K562 (cell line): ENCODE data around the gene PPM1D. TPM values are rescaled to one million over a fixed set of nuclear protein-coding genes. Genes with fewer than 3 reads are reported as not detected.

Source experiments
- ATAC-seq: fragments of 200-7000 bp; cut with Tn5 transposase; 3 replicates; pipeline ENCODE4 v1.9.1; 2020; ENCODE audit warnings: moderate library complexity
- BruUV-seq: library from RNA; stranded (reverse); fragments of 400-500 nt; replicated peaks from 2 replicates; lab custom pipeline; 2021; lab: Mats Ljungman, UMichigan
- CTCF ChIA-PET: fragments of 300-600 bp; formaldehyde crosslinking; extraction: SDS; loops from one replicate; lab custom pipeline; 2021; ENCODE audit warnings: low intra/inter-chr PET ratio; lab: Yijun Ruan, JAX
- POLR2A ChIA-PET: fragments of 300-600, 350-650 bp; sonication (Branson Sonifier 250); formaldehyde crosslinking; extraction: SDS; loops from one replicate; lab custom pipeline; 2021; ENCODE audit warnings: antibody characterized with exemption, inconsistent platforms; lab: Yijun Ruan, JAX
- DNase-seq, 4 experiments: peaks; one replicate each; pipeline versions ENCODE4 v3.0.0 to v3.0.0-alpha.2; 2011 to 2018; ENCODE audit warnings: low spot score in 3 of 4, mixed read lengths in 3 of 4; ENCODE audit errors: extremely low read depth in 1 of 4
- FAIRE-seq: peaks from 2 replicates; lab custom pipeline; 2011; peaks lifted over from hg19 to GRCh38; lab: Jason Lieb, UNC
- H2AFZ ChIP-seq: 2 replicates; pipeline ENCODE4 v1.6.0; 2011; ENCODE audit warnings: low read depth, low read length, control low read depth, inconsistent platforms
- H3K27ac ChIP-seq: fragments of 200-600 bp; 3 replicates; pipeline ENCODE4 v1.8.0; 2011; ENCODE audit warnings: low read depth, mild to moderate bottlenecking, control low read depth, inconsistent platforms, low read length, moderate library complexity, mixed read lengths; ENCODE audit errors: extremely low read depth
- H3K27me3 ChIP-seq, 2 experiments: fragments of 300-600 bp in 1 of 2; 2 replicates in 1 of 2; 3 replicates in 1 of 2; pipeline versions ENCODE4 v1.6.0 to v1.8.0; 2011; ENCODE audit warnings: inconsistent platforms in 2 of 2, low read length in 2 of 2, mild to moderate bottlenecking in 1 of 2, mixed read lengths in 1 of 2, moderate library complexity in 1 of 2; ENCODE audit not compliant: control insufficient read depth in 2 of 2, insufficient read depth in 2 of 2
- H3K36me3 ChIP-seq: fragments of 300-600 bp; 3 replicates; pipeline ENCODE4 v1.8.0; 2011; ENCODE audit warnings: mild to moderate bottlenecking, low read length, inconsistent platforms; ENCODE audit not compliant: control insufficient read depth, insufficient read depth
- H3K4me1 ChIP-seq, 2 experiments: fragments of 200-600 bp in 1 of 2; replicated peaks in 1 of 2; 2 replicates in 1 of 2; 3 replicates in 1 of 2; pipeline versions ENCODE4 v1.5.1 to v1.8.0; 2011; ENCODE audit warnings: inconsistent platforms in 2 of 2, low read length in 2 of 2, mild to moderate bottlenecking in 1 of 2, mixed read lengths in 1 of 2, moderate library complexity in 1 of 2; ENCODE audit not compliant: control insufficient read depth in 2 of 2, insufficient read depth in 2 of 2
- H3K4me2 ChIP-seq: 2 replicates; pipeline ENCODE4 v1.6.1; 2011; ENCODE audit warnings: low read length, control low read depth, inconsistent platforms, mixed read lengths; ENCODE audit not compliant: insufficient read depth
- H3K4me3 ChIP-seq: fragments of 200-600 bp; sonication (generic), shearing (Covaris generic); 2 replicates; pipeline ENCODE4 v1.5.1; 2016; ENCODE audit warnings: control low read depth, inconsistent platforms
- H3K79me2 ChIP-seq: fragments of 200-600 bp; 3 replicates; pipeline ENCODE4 v1.8.0; 2011; ENCODE audit warnings: low read length, inconsistent platforms; ENCODE audit not compliant: control insufficient read depth, insufficient read depth
- H3K9ac ChIP-seq, 2 experiments: 2 replicates each; pipeline versions ENCODE4 v1.6.0 to v1.6.1; 2011; ENCODE audit warnings: low read depth in 2 of 2, low read length in 2 of 2, control low read depth in 1 of 2, inconsistent platforms in 1 of 2, mild to moderate bottlenecking in 1 of 2, mixed read lengths in 1 of 2; ENCODE audit not compliant: insufficient read depth in 1 of 2
- H3K9me1 ChIP-seq: one replicate; pipeline ENCODE4 v1.6.0; 2011; ENCODE audit warnings: inconsistent platforms, mild to moderate bottlenecking, low read length, moderate library complexity; ENCODE audit not compliant: control insufficient read depth, insufficient read depth
- H3K9me3 ChIP-seq: replicated peaks from 2 replicates; pipeline ENCODE4 v1.5.1; 2011; ENCODE audit warnings: low read depth, low read length, inconsistent platforms; ENCODE audit not compliant: control insufficient read depth, insufficient read depth
- H4K20me1 ChIP-seq: replicated peaks from 2 replicates; pipeline ENCODE4 v1.6.1; 2011; ENCODE audit warnings: low read length, inconsistent platforms, mixed read lengths; ENCODE audit not compliant: control insufficient read depth, insufficient read depth
- ARHGAP35 ChIP-seq: fragments of 450-650 bp; IDR thresholded peaks from 2 replicates; pipeline ENCODE4 v1.6.1; 2018; ENCODE audit not compliant: partially characterized antibody
- CBX1 ChIP-seq: sonication (generic); IDR thresholded peaks from 2 replicates; pipeline ENCODE4 v1.6.1; 2016; ENCODE audit warnings: antibody characterized with exemption, low read depth, mild to moderate bottlenecking
- CGGBP1 ChIP-seq: fragments of 250-450 bp; sonication (Bioruptor Pico); IDR thresholded peaks from 2 replicates; pipeline ENCODE4 v1.9.0; 2021; ENCODE audit warnings: mild to moderate bottlenecking
- ILF3 ChIP-seq: fragments of 450-650 bp; IDR thresholded peaks from 2 replicates; pipeline ENCODE4 v1.6.1; 2018; ENCODE audit warnings: antibody characterized with exemption, mild to moderate bottlenecking, moderate library complexity, borderline replicate concordance
- KLF13 ChIP-seq: fragments of 450-650 bp; IDR thresholded peaks from 2 replicates; pipeline ENCODE4 v1.6.1; 2016; ENCODE audit warnings: missing genetic modification characterization, low read depth, mild to moderate bottlenecking, missing compliant biosample characterization, moderate library complexity, borderline replicate concordance
- LEF1 ChIP-seq: fragments of 450-650 bp; IDR thresholded peaks from 2 replicates; pipeline ENCODE4 v1.6.1; 2016; ENCODE audit warnings: mild to moderate bottlenecking
- MYC ChIP-seq, 2 experiments: fragments of 250-450 bp in 1 of 2; sonication (Bioruptor Pico) in 1 of 2; IDR thresholded peaks; 2 replicates each; pipeline versions ENCODE4 v1.5.1 to v1.6.1; 2012 to 2021; ENCODE audit warnings: low read depth in 2 of 2, borderline replicate concordance in 1 of 2, improper control_type of control experiment in 1 of 2, low read length in 1 of 2, mild to moderate bottlenecking in 1 of 2, moderate library complexity in 1 of 2
- NELFE ChIP-seq: IDR thresholded peaks from 2 replicates; pipeline ENCODE4 v1.6.1; 2011; ENCODE audit warnings: mild to moderate bottlenecking; ENCODE audit not compliant: insufficient read depth, insufficient read length
- POLR2AphosphoS5 ChIP-seq: IDR thresholded peaks from 2 replicates; pipeline ENCODE4 v1.6.1; 2011; ENCODE audit warnings: mild to moderate bottlenecking, low read depth, low read length, moderate library complexity; ENCODE audit not compliant: control insufficient read depth, insufficient read depth
- RAD21 ChIP-seq, 2 experiments: fragments of 250-450 bp in 1 of 2; fragments of 450-650 bp in 1 of 2; sonication (Bioruptor Pico) in 1 of 2; formaldehyde crosslinking in 1 of 2; IDR thresholded peaks in 1 of 2; conservative IDR thresholded peaks in 1 of 2; 2 replicates each; pipeline versions ENCODE4 v1.4.0 to v1.8.0; 2020 to 2022; ENCODE audit warnings: mild to moderate bottlenecking in 2 of 2, moderate library complexity in 1 of 2
- RBM15 ChIP-seq: fragments of 200-400 bp; formaldehyde crosslinking; IDR thresholded peaks from 2 replicates; pipeline ENCODE4 v1.6.1; 2018; ENCODE audit warnings: mild to moderate bottlenecking, low read length, moderate library complexity; ENCODE audit not compliant: insufficient read depth
- SLC30A9 ChIP-seq: fragments of 250-450 bp; sonication (Bioruptor Pico); IDR thresholded peaks from 2 replicates; pipeline ENCODE4 v1.8.0; 2022; ENCODE audit warnings: mild to moderate bottlenecking, moderate library complexity
- SMAD2 ChIP-seq: fragments of 150-350 bp; IDR thresholded peaks from 2 replicates; pipeline ENCODE4 v1.6.1; 2014; ENCODE audit warnings: low read depth, mild to moderate bottlenecking, low read length
- SOX6 ChIP-seq: fragments of 450-650 bp; IDR thresholded peaks from 2 replicates; pipeline ENCODE4 v1.6.1; 2014; ENCODE audit warnings: mild to moderate bottlenecking
- ZNF354B ChIP-seq: fragments of 250-450 bp; sonication (Bioruptor Pico); IDR thresholded peaks from 2 replicates; pipeline ENCODE4 v1.4.0; 2020
- WGBS: fragments of 100-300 bp; shearing (Covaris generic); methylation state at CpG from one replicate; pipeline ENCODE4 v1.1.6; 2016; ENCODE audit warnings: low coverage, mixed read lengths; ENCODE audit not compliant: insufficient coverage; ENCODE audit errors: missing lambda C conversion rate; 5-methylcytosine and 5-hydroxymethylcytosine counted together
- in situ Hi-C: fragments of 300-500 bp; cut with MboI; formaldehyde crosslinking; loops from 4 replicates; pipeline ENCODE4 v1.15.0; 2018; ENCODE audit warnings: inconsistent platforms, mixed read lengths
- intact Hi-C: fragments of 100-400 bp; cut with micrococcal nuclease; formaldehyde crosslinking; loops from 2 replicates; pipeline ENCODE4 v1.14.2; 2022
- polyA plus RNA-seq, 8 experiments: library from polyadenylated mRNA; depleted of rRNA in 4 of 8; stranded (reverse) in 5 of 8; unstranded in 3 of 8; fragments of >200 nt; fragmentation: Nextera tagmentation in 2 of 8; fragmentation: Illumina TruSeq in 1 of 8; extraction: Ambion mirVana in 2 of 8; extraction: Trizol in 1 of 8; gene quantifications; 2 replicates each; pipeline versions ENCODE4 v1.2.1 to v1.2.3, GENCODE V29; 2011 to 2014; ENCODE audit warnings: inconsistent platforms in 1 of 8, missing spikeins in 1 of 8
- total RNA-seq, 7 experiments: library from RNA; depleted of rRNA in 6 of 7; stranded (reverse); fragments of >200 nt in 6 of 7; fragmentation: Illumina TruSeq in 2 of 7; extraction: Trizol in 2 of 7; gene quantifications; 2 replicates each; pipeline versions ENCODE4 v1.2.1 to v1.2.3, GENCODE V29; 2011 to 2021; ENCODE audit warnings: low replicate concordance in 1 of 7
- TF ChIP-seq, protein P1 (sequence below): fragments of 200-800 bp; sonication (Bioruptor generic); IDR thresholded peaks from 2 replicates; pipeline ENCODE4 v1.6.1; 2017; ENCODE audit warnings: missing genetic modification characterization, missing compliant biosample characterization

The PPM1D gene
- total and polyA plus RNA-seq, 9 of the 15 experiments (the other 6 are each of a cell fraction or from before 2014, with no cell fraction given) = 2.1 to 19.0 (median 7.8) TPM

DNA sequence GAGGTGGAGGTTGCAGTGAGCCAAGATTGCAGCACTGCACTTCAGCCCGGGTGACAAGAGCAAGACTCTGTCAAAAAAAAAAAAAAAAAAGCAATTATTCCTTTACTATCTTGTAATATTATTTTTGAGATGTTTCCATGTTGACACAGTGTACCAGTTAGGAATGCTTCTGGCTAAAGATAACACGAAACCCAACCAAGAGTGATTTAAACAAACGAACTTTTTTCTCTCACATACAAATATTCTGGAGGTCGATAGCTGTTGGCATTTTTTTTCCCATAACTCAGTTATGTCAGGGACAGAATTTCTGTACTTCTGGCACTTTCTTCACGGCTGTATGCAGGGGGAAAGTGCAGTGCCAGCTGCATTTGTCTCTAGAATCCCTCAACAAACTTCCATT lies 9.9 kb upstream of the PPM1D start:
- no peaks in the 10 kb centered on the region for H3K9me3 ChIP-seq
- CTCF ChIA-PET = no interaction called here
- H3K27me3 ChIP-seq = no peaks in the 10 kb centered on the region
- H4K20me1 ChIP-seq = no peaks in the 10 kb centered on the region
- H3K9ac ChIP-seq = no peak overlapping the region
- no peak for TF ChIP-seq ZNF354B (CRISPR knock-in tag)
- no peak for TF ChIP-seq ILF3
- no peak for TF ChIP-seq KLF13 (tag)
- no peak for TF ChIP-seq POLR2AphosphoS5
- no peak for TF ChIP-seq RAD21 (CRISPR knock-in tag; conservative IDR thresholded peaks at IDR 0.05 in 1 of 2, IDR thresholded peaks at IDR 0.05 in 1 of 2)
- TF ChIP-seq, protein P1, sequence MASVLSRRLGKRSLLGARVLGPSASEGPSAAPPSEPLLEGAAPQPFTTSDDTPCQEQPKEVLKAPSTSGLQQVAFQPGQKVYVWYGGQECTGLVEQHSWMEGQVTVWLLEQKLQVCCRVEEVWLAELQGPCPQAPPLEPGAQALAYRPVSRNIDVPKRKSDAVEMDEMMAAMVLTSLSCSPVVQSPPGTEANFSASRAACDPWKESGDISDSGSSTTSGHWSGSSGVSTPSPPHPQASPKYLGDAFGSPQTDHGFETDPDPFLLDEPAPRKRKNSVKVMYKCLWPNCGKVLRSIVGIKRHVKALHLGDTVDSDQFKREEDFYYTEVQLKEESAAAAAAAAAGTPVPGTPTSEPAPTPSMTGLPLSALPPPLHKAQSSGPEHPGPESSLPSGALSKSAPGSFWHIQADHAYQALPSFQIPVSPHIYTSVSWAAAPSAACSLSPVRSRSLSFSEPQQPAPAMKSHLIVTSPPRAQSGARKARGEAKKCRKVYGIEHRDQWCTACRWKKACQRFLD (CRISPR knock-in tag) = no peak
- TF ChIP-seq CGGBP1 (CRISPR knock-in tag) = no peak
- no peak for TF ChIP-seq CBX1
- TF ChIP-seq MYC (IDR thresholded peaks at IDR 0.05; ENCODE audit: low read depth, low read length) = no peak
- TF ChIP-seq MYC (CRISPR knock-in tag; IDR thresholded peaks at IDR 0.05; ENCODE audit: borderline replicate concordance, low read depth) = no peak
- TF ChIP-seq SMAD2 = no peak
- TF ChIP-seq SLC30A9 (CRISPR knock-in tag) = no peak
- TF ChIP-seq ARHGAP35 = no peak
- TF ChIP-seq NELFE = no peak
- no peak for TF ChIP-seq LEF1
- TF ChIP-seq RBM15 = no peak
- TF ChIP-seq SOX6 = no peak
- no peak overlapping the region for H3K4me3 ChIP-seq
- BruUV-seq = no TSS peak
- intact Hi-C loops = no loop called here
- no peak overlapping the region for H3K27ac ChIP-seq
- in situ Hi-C loops = no loop called here
- no peaks in the 10 kb centered on the region for H3K4me1 ChIP-seq
- ATAC-seq = no peak
- no peaks in the 10 kb centered on the region for H3K79me2 ChIP-seq
- DNase-seq = no peak
- no peaks in the 10 kb centered on the region for H3K36me3 ChIP-seq
- 0 out of 2 replicates have a peak overlapping the region, but pooled peaks have one; percentile 9 for H2AFZ ChIP-seq
- no peaks in the 10 kb centered on the region for H3K9me1 ChIP-seq
- 5% methylated on average over 5 of the region's 5 CpGs for WGBS
- no peak for FAIRE-seq
- POLR2A ChIA-PET = interaction anchor here (1.4 to 2.9 kb wide), 3 partner anchors 9 to 64 kb away, joined by 3 to 25 read pairs (median 5); partner anchors contain the start of genes APPBP2 and PPM1D
- H3K4me2 ChIP-seq = no peak overlapping the region
